Memory B cell (primary cell): ENCODE data around the gene SCAMP4.
"Not testable (repeated sequence)": the region's sequence is repeated elsewhere in the genome, so short reads cannot be mapped to it uniquely, and the experiment has no call there.

Source experiments
- ATAC-seq: fragments of 150-1000 bp; cut with Tn5 transposase; 2 replicates; pipeline ENCODE4 v1.10.0; 2021; ENCODE audit warnings: low read depth, mild to moderate bottlenecking, moderate library complexity
- DNase-seq, 2 donors: peaks; one replicate each; pipeline ENCODE4 v3.0.0; 2022; ENCODE audit warnings: low spot score in 2 of 2
- H3K27ac Mint-ChIP-seq: one replicate; pipeline ENCODE4 v1.8.0; 2022; ENCODE audit warnings: mild to moderate bottlenecking, moderate library complexity, mixed read lengths
- H3K27me3 Mint-ChIP-seq: one replicate; pipeline ENCODE4 v1.8.0; 2022; ENCODE audit warnings: mixed read lengths
- H3K36me3 Mint-ChIP-seq: one replicate; pipeline ENCODE4 v1.8.0; 2022; ENCODE audit warnings: mild to moderate bottlenecking, mixed read lengths
- H3K4me1 Mint-ChIP-seq: one replicate; pipeline ENCODE4 v1.8.0; 2022; ENCODE audit warnings: mixed read lengths
- H3K4me3 Mint-ChIP-seq: one replicate; pipeline ENCODE4 v1.8.0; 2022; ENCODE audit warnings: mild to moderate bottlenecking, moderate library complexity, mixed read lengths
- H3K9me3 Mint-ChIP-seq: one replicate; pipeline ENCODE4 v1.8.0; 2022; ENCODE audit warnings: mixed read lengths

The SCAMP4 gene

DNA sequence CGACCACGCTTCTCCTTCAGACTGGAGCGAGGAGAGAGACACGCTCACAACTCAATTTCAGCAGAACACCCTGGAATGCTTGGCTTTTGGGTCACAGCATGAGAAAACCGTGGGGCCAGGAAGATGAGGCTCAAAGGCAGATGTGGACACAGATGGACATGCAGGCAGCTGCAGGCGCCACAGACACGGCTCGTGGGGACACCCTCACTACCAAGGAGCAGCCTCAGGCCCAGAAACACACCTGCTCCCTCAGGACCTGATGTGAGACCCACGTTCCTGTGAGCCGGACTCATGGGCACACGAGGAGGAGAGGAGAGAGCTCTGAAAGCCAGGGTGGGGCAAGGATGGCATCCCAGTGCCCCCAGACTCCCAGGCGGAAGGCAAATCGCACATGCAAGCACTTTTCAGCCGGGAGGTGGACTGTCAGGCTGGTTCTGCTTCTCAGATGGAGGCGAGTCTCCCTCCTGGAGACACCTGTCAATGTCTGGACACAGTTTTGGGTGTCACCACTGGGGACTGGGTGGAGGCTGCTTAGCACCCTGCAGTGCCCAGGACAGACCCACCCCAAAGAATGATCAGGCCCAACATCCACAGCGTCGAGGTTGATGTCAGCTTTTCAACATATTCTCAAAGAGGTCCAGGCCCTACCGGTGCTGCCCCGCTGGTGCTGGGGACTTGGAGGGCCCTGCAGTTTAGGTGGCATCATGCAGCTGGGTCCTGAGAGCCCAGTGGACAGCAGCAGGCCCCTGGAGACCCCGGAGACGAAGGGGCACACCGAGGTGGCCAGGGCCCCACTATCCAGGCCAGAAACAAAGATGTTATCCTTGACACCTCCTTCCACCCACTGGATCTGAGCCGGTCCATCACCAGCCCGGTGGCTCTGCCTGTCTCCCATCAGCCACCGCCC lies 22.2 kb upstream of the SCAMP4 start:
- Mint-ChIP-seq H3K27ac (peak overlapping the region; percentile 73), H3K4me3 (peak overlapping the region; percentile 99), H3K36me3 (peaks cover 3% of the 10 kb centered on the region), H3K27me3 (no peaks in the 10 kb centered on the region), H3K9me3 (no peaks in the 10 kb centered on the region), H3K4me1 (peaks cover 29% of the 10 kb centered on the region)
- ATAC-seq (no peak), DNase-seq (no peak)

DNA sequence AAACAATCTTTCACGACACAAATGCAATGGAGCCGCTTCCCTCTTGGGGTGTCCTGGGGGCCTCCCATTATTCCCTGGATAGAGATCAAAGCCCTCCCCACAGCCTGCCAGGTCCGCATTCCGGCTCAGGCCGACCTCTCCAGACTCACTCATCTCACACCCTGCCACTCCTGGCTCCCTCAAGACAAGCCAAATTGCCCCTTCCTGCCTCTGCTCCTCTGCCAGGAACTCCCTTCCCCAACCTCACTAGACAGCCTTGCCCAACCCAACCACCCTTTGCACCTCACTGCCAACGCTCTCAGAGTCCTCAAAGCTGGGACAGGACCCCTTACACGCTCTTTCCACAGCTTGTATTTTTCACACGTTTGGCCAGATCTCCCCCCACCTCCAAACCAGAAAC lies 21.4 kb upstream of the SCAMP4 start:
- Mint-ChIP-seq H3K9me3 (no peaks in the 10 kb centered on the region), H3K27ac (peak overlapping the region; percentile 90), H3K4me3 (peak overlapping the region; percentile 99), H3K36me3 (no peaks in the 10 kb centered on the region), H3K27me3 (no peaks in the 10 kb centered on the region), H3K4me1 (peaks cover 26% of the 10 kb centered on the region)
- DNase-seq (no peak), ATAC-seq (no peak)

DNA sequence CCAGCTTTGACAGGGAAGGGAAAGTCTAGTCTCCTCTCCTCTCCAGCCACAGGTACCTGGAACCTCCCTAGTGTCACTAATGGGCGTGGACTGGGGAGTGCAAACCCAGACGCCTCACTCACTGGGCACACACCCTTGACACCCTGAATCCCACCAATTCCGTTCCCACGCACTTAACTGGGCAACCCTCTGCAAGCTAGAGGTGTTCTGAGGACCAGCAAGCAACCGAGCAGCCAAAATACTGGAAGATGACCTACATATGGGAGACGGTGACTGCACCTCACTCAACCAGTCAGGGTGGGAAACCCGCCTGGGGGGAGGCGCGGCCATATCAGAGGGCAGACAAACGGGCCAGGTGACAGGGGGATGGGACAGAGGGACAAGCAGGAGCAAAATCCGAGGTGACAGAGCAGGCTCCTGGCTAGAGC lies 20.9 kb upstream of the SCAMP4 start:
- DNase-seq: no peak
- peak overlapping the region; percentile 90 for H3K27ac Mint-ChIP-seq
- no peaks in the 10 kb centered on the region for H3K36me3 Mint-ChIP-seq
- no peak for ATAC-seq
- no peaks in the 10 kb centered on the region for H3K27me3 Mint-ChIP-seq
- peaks cover 26% of the 10 kb centered on the region for H3K4me1 Mint-ChIP-seq
- H3K9me3 Mint-ChIP-seq: no peaks in the 10 kb centered on the region
- peak overlapping the region; percentile 99 for H3K4me3 Mint-ChIP-seq

DNA sequence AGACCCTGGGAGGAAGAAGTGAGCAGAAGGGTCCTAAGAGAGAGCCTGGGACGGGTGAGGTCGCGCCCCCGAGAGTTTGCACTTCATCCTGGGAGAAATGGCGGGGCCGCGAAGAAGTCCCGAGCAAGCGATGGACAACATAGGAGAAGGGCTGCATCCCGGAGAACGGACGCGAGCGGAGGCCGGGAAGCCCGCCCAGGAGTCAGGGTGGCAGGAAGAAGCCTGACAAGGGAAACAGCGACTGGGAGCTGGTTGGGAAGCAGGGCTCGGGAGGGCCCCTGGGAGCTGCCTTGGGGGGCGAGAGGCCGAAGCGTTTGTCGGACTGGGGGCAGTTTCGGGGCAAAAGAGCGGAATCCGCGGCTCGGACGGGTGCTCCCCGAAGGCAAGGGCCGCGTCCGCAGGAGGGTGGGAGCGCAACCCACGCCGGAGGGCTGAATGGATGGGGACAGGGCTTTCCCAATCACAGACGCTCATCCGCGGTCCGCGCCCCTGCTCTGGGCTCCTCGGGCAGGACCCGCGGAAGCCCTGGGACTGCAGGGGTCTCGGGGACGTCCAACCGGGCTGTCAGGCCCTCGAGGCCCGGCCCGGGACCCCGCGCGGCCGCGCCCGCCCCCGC lies 20.4 kb upstream of the SCAMP4 start:
- no peaks in the 10 kb centered on the region for H3K36me3 Mint-ChIP-seq
- no peaks in the 10 kb centered on the region for H3K27me3 Mint-ChIP-seq
- peak overlapping the region; percentile 90 for H3K27ac Mint-ChIP-seq
- ATAC-seq (peak; percentile 5), DNase-seq (no peak)
- peaks cover 26% of the 10 kb centered on the region for H3K4me1 Mint-ChIP-seq
- peak overlapping the region; percentile 99 for H3K4me3 Mint-ChIP-seq
- H3K9me3 Mint-ChIP-seq: no peaks in the 10 kb centered on the region

DNA sequence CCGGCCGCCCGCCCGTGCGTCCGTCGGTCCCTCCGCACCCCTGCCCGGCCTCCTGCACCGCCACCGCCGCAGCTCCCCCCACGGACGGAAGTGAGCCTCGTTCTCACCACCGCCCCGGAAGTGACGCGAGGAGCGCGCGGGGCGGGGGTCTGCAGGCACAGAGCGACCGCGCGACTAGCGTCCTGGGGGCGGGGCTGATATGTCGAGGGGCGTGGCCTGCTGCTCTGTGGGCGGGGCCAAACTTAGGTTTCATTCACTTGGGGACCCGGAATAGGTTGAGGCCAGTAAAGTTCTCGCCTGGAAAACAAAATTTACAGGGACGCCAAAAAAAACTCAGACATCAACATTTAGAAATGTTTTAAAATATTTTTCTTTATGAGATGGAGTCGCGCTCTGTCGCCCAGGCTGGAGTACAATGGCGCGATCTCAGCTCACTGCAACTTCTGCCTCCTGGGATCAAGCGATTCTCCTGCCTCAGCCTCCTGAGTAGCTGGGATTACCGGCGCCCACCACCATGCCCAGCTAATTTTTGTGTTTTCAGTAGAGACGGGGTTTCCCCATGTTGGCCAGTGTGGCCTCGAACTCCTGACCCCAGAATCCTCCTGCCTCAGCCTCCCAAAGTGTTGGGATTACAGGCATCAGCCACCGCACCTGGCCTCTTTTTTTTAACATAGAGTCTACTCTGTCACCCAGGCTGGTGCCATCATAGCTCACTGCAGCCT lies 19.6 kb upstream of the SCAMP4 start, which contains the start of gene ABHD17A:
Gene ABHD17A, minus strand, starts transcription at position 99 of the 722 bp plus-strand sequence. CDS start 3,930 bp downstream, outside the sequence.
- not testable (repeated sequence) for H3K27me3 Mint-ChIP-seq, H3K36me3 Mint-ChIP-seq, H3K9me3 Mint-ChIP-seq
- H3K4me3 Mint-ChIP-seq: peak within 1 kb of the TSS; percentile 99
- H3K27ac Mint-ChIP-seq: peak within 1 kb of the TSS; percentile 90
- DNase-seq (peak; percentile 97), ATAC-seq (peak; percentile 97)
- H3K4me1 Mint-ChIP-seq: peaks cover 26% of the 10 kb centered on the region

DNA sequence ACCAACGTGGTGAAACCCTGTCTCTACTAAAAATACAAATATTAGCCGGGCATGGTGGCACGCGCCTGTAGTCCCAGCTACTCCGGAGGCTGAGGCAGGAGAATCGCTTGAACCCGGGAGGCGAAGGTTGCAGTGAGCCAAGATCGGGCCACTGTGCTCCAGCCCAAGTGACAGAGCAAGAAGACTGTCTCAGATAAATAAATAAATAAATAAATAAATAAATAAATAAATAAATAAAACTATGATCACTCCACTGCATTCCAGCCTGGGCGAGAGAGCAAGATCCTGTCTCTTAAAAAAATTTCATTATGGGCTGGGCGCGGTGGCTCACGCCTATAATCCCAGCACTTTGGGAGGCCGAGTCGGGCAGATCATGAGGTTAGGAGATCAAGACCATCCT lies 18.8 kb upstream of the SCAMP4 start:
- H3K4me3 Mint-ChIP-seq, H3K27me3 Mint-ChIP-seq, H3K27ac Mint-ChIP-seq, ATAC-seq, H3K36me3 Mint-ChIP-seq, H3K9me3 Mint-ChIP-seq, DNase-seq: not testable (repeated sequence)
- peaks cover 26% of the 10 kb centered on the region for H3K4me1 Mint-ChIP-seq

DNA sequence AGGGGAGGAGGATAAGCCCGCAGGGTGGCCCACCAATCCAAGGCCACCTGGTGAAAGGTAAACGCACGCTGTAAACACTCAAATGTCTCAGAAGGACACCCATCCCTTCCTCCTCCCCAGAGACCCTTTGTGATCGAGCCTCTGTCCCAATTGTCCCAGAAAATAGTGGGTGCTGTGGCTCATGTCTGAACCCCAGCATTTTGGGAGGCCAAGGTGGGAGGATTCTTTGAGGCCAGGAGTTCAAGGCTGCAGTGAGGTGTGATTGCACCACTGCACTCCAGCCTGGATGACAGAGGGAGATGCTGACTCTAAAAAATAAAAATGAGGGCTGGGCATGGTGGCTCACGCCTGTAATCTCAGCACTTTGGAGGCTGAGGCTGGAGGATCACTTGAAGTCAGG lies 16.8 kb upstream of the SCAMP4 start:
- no peaks in the 10 kb centered on the region for H3K27me3 Mint-ChIP-seq
- no peak overlapping the region for H3K27ac Mint-ChIP-seq
- no peak overlapping the region for H3K4me3 Mint-ChIP-seq
- peaks cover 13% of the 10 kb centered on the region for H3K4me1 Mint-ChIP-seq
- no peaks in the 10 kb centered on the region for H3K36me3 Mint-ChIP-seq
- H3K9me3 Mint-ChIP-seq: no peaks in the 10 kb centered on the region
- DNase-seq: no peak
- ATAC-seq: no peak

DNA sequence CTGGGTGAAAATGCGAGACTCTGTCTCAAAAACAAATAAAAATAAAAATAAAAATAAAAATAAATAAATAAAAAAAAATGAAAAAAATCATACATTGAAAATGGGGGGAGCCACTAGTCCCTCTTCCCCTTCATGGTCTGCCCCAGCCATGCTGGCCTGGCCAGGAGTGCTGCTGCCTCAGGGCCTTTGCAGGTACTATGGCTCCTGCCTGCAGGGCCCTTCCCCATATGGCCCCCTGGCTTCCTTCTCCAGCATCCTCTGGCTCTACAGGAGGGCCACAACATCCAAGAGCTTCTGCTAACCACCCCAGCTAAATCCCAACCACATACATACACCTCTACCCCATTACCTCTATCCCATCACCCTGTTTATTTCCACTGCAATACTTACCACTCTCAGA lies 15.3 kb upstream of the SCAMP4 start:
- H3K27me3 Mint-ChIP-seq: no peaks in the 10 kb centered on the region
- no peak overlapping the region for H3K4me3 Mint-ChIP-seq
- no peaks in the 10 kb centered on the region for H3K9me3 Mint-ChIP-seq
- H3K27ac Mint-ChIP-seq: no peak overlapping the region
- peaks cover 2% of the 10 kb centered on the region for H3K4me1 Mint-ChIP-seq
- DNase-seq: no peak
- no peaks in the 10 kb centered on the region for H3K36me3 Mint-ChIP-seq
- no peak for ATAC-seq

DNA sequence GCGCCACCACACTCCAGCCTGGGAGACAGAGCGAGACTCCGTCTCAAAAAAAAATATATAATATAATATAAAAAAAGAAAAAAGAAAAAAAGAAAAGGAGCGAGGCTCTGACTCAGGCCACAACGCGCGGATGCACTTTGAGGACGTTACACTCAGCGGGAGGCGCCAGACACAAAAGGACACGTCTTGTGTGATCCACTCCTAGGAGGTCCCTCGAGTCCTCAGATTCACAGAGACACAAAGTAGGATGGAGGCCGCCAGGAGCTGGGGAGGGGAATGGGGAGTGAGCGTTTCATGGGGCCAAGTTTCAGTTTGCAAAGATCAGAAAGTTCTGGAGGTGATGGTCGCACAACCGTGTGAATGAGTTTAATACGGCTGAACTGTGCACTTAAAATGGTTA lies 11.4 kb upstream of the SCAMP4 start:
- Mint-ChIP-seq H3K4me1 (peaks cover 15% of the 10 kb centered on the region), H3K27me3 (no peaks in the 10 kb centered on the region), H3K27ac (peak overlapping the region; percentile 68), H3K4me3 (peak overlapping the region; percentile 24), H3K36me3 (no peaks in the 10 kb centered on the region), H3K9me3 (no peaks in the 10 kb centered on the region)
- ATAC-seq: no peak
- DNase-seq: no peak

DNA sequence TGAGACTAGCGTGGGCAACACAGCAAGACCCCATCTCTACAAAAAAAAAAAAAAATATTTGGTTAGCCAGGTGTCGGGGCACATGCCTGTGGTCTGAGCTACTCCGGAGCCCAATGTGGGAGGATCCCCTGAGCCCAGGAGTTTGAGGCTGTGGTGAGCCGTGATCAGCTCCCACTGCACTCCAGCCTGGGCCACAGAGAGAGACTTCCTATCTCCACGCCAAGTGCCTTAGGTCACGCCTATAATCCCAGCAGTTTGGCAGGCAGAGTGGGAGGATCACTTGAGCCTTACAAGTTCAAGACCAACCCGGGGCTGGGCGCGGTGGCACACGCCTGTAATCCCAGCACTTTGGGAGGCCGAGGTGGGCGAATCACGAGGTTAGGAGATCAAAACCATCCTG lies 8.7 kb upstream of the SCAMP4 start:
- no peaks in the 10 kb centered on the region for H3K36me3 Mint-ChIP-seq
- no peaks in the 10 kb centered on the region for H3K27me3 Mint-ChIP-seq
- peak overlapping the region; percentile 91 for H3K4me3 Mint-ChIP-seq
- peak overlapping the region; percentile 95 for H3K27ac Mint-ChIP-seq
- no peaks in the 10 kb centered on the region for H3K9me3 Mint-ChIP-seq
- H3K4me1 Mint-ChIP-seq: peaks cover 15% of the 10 kb centered on the region
- no peak for DNase-seq
- no peak for ATAC-seq

DNA sequence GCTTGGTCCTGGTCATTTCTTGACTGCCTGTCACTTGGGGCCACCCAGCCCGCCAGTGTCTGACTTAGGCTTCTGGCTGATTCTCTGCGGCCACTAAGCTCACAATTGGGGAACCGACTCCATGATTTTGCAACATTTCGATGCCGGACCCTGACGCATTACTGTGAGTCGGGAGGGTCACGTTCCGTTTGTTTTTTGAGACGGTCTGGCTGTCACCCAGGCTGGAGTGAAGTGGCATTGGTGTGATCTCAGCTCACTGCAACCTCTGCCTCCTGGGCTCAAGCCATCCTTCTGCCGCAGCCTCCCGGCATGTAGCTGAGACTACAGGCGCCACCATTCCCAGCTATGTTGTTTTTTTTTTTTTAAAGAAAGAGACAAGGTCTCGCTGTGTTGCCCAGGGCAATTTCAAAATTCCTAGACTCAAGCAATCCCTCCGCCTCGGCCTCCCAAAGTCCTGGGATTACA lies 3.2 kb upstream of the SCAMP4 start:
- Mint-ChIP-seq H3K27ac (no peak overlapping the region), H3K4me3 (no peak overlapping the region), H3K36me3 (no peaks in the 10 kb centered on the region), H3K4me1 (peaks cover 19% of the 10 kb centered on the region), H3K9me3 (no peaks in the 10 kb centered on the region), H3K27me3 (no peaks in the 10 kb centered on the region)
- no peak for ATAC-seq
- no peak for DNase-seq

DNA sequence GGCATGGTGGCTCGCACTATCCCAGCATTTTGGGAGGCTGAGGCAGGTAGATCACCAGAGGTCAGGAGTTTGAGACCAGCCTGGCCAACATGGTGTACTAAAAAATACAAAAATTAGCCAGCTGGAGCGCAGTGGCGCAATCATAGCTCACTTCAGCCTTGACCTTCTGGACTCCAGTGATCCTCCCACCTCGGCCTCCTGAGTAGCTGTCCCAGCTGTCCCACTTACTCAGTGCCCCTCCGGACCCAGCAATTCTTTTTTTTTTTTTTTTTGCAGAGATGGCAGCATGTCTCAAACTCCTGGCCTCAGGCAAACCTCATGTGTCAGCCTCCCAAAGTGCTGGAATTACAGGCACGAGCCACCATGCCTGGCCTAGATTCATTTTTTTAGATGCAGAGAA lies 2.3 kb upstream of the SCAMP4 start:
- Mint-ChIP-seq H3K36me3 (no peaks in the 10 kb centered on the region), H3K27ac (peak overlapping the region; percentile 93), H3K4me1 (peaks cover 16% of the 10 kb centered on the region), H3K4me3 (peak overlapping the region; percentile 60), H3K27me3 (no peaks in the 10 kb centered on the region), H3K9me3 (no peaks in the 10 kb centered on the region)
- DNase-seq: no peak
- no peak for ATAC-seq

DNA sequence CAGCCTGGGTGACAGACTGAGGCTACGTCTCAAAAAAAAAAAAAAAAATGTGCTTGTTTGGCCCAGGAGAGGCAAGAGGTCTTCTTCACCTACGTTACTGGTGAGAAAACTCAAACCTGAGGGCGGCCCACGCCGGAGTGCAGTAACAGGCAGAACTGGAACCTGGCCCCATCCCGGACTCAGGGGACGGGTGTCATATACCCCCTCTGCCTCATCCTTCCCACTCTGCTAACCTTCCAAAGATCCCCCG lies 414 bp upstream of the SCAMP4 start:
- Mint-ChIP-seq H3K27me3 (no peaks in the 10 kb centered on the region), H3K4me1 (peaks cover 26% of the 10 kb centered on the region), H3K27ac (peak overlapping the region; percentile 93), H3K36me3 (no peaks in the 10 kb centered on the region), H3K4me3 (peak overlapping the region; percentile 84), H3K9me3 (no peaks in the 10 kb centered on the region)
- DNase-seq (no peak), ATAC-seq (no peak)

DNA sequence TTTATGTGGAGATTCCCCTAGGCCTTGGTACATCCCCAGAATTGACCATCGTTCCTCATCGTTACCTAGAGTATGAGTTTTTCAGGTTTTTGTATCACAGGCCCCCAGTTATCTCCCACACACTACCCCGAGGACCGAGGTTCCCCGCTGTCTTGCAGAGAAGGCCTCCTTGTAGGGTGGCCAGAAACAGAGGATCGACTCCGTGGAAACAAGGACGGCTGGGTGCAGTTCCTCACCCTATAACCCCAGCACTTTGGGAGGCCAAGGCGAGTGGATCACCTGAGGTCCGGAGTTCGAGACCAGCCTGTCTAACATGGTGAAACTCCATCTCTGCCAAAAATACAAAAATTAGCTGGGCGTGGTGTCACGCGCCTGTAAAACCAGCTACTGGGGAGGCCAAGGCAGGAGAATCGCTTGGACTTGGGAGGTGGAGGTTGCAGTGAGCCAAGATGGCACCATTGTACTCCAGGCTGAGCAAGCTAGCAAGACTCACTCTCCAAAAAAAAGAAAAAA lies 720 bp downstream of the SCAMP4 start:
- peaks cover 28% of the 10 kb centered on the region for H3K4me1 Mint-ChIP-seq
- ATAC-seq (no peak), DNase-seq (no peak)
- peak overlapping the region; percentile 93 for H3K27ac Mint-ChIP-seq
- H3K9me3 Mint-ChIP-seq: no peaks in the 10 kb centered on the region
- H3K4me3 Mint-ChIP-seq: peak overlapping the region; percentile 94
- H3K36me3 Mint-ChIP-seq: peaks cover 2% of the 10 kb centered on the region
- no peaks in the 10 kb centered on the region for H3K27me3 Mint-ChIP-seq
